Hepatocyte (in vitro differentiated cells): ENCODE data around the gene RHOT2. TPM values are rescaled to one million over a fixed set of nuclear protein-coding genes. Genes with fewer than 3 reads are reported as not detected.

Source experiments
- DNase-seq: peaks from one replicate; pipeline ENCODE4 v3.0.0-alpha.2; 2016; ENCODE audit warnings: low spot score
- H2AFZ ChIP-seq: fragments of 200-600 bp; sonication (generic); 2 replicates; pipeline ENCODE4 v1.6.0; 2016; ENCODE audit warnings: antibody characterized with exemption, mild to moderate bottlenecking
- H3K27ac ChIP-seq: fragments of 200-600 bp; sonication (generic); 2 replicates; pipeline ENCODE4 v1.5.1; 2016; ENCODE audit warnings: mild to moderate bottlenecking
- H3K27me3 ChIP-seq: fragments of 200-600 bp; sonication (generic); 2 replicates; pipeline ENCODE4 v1.6.1; 2016
- H3K36me3 ChIP-seq: fragments of 200-600 bp; sonication (generic); replicated peaks from 2 replicates; pipeline ENCODE4 v1.5.1; 2016; ENCODE audit warnings: low read depth; ENCODE audit not compliant: insufficient read depth
- H3K4me1 ChIP-seq: fragments of 200-600 bp; sonication (generic); 2 replicates; pipeline ENCODE4 v1.5.1; 2016; ENCODE audit warnings: mild to moderate bottlenecking, moderate library complexity; ENCODE audit not compliant: insufficient read depth
- H3K4me2 ChIP-seq: fragments of 200-600 bp; sonication (generic); 2 replicates; pipeline ENCODE4 v1.6.0; 2016
- H3K4me3 ChIP-seq: fragments of 200-600 bp; sonication (generic); 2 replicates; pipeline ENCODE4 v1.5.1; 2016; ENCODE audit warnings: mild to moderate bottlenecking
- H3K79me2 ChIP-seq: fragments of 200-600 bp; sonication (generic); 2 replicates; pipeline ENCODE4 v1.6.0; 2017; ENCODE audit warnings: mild to moderate bottlenecking
- H3K9me2 ChIP-seq: fragments of 200-600 bp; sonication (generic); replicated peaks from 2 replicates; pipeline ENCODE4 v1.6.0; 2017; ENCODE audit warnings: mild to moderate bottlenecking; ENCODE audit not compliant: insufficient read depth
- H3K9me3 ChIP-seq: fragments of 200-600 bp; sonication (generic); 2 replicates; pipeline ENCODE4 v1.5.1; 2016; ENCODE audit warnings: low read depth, mild to moderate bottlenecking
- H4K20me1 ChIP-seq: fragments of 200-600 bp; sonication (generic); 2 replicates; pipeline ENCODE4 v1.6.0; 2016; ENCODE audit warnings: mild to moderate bottlenecking; ENCODE audit not compliant: insufficient read depth, poor library complexity, severe bottlenecking
- EZH2 ChIP-seq: fragments of 200-600 bp; sonication (generic); IDR thresholded peaks from 2 replicates; pipeline ENCODE4 v1.6.1; 2016; ENCODE audit warnings: antibody characterized with exemption, mild to moderate bottlenecking, borderline replicate concordance
- EZH2phosphoT487 ChIP-seq: fragments of 200-600 bp; sonication (generic); IDR thresholded peaks from one replicate; pipeline ENCODE4 v1.6.1; 2018; ENCODE audit warnings: antibody characterized with exemption, mild to moderate bottlenecking, low read depth, moderate library complexity; ENCODE audit not compliant: unreplicated experiment, severe bottlenecking
- WGBS: methylation state at CpG from one replicate; pipeline ENCODE4 v1.1.6; 2016; ENCODE audit warnings: low lambda C conversion rate; ENCODE audit errors: missing lambda C conversion rate; 5-methylcytosine and 5-hydroxymethylcytosine counted together
- polyA plus RNA-seq: library from polyadenylated mRNA; unstranded; fragments of >200 nt; fragmentation: Nextera tagmentation; extraction: Ambion mirVana; gene quantifications from 2 replicates; pipeline ENCODE4 v1.2.1, GENCODE V29; 2016
- total RNA-seq: library from RNA; depleted of rRNA; stranded (reverse); fragments of >200 nt; gene quantifications from 2 replicates; pipeline ENCODE4 v1.2.3, GENCODE V29; 2014
- TF ChIP-seq, protein P1 (sequence below): fragments of 200-600 bp; sonication (generic); IDR thresholded peaks from 2 replicates; pipeline ENCODE4 v1.5.1; 2016; ENCODE audit warnings: antibody characterized with exemption, mild to moderate bottlenecking; ENCODE audit not compliant: poor library complexity

The RHOT2 gene
- total and polyA plus RNA-seq, 2 experiments from 2014 or later = 63.2 to 158 TPM

DNA sequence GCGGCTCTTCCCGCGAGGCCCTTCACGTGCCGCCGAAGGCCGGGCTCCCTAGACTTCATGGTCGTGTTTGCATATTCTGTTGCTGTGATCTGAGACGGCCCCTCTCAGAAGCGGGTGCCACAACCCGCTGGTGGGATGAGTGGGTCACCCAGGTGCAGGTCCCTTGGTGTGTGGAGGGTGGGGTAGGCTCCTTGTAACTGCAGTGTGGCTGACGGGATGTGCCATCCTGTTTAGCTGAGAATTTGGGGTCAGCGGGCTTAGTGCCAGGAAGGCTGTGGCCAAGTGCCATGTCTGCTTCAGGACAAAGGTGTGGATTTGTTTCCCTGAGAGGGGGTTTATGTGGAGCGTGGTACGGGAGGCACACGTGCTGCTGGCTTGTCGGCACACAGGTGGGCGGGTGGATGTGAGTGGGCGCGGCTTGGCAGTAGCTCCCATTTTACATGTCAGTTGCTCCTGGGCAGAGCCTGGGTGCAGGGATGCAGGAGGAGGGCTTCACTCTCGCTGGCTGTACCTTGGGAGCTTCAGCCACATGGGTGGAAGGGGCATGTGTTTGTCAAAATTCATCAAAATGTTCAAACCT, 46.3 kb upstream of the RHOT2 start:
- WGBS = 88% methylated on average over 21 of the region's 21 CpGs
- Histone ChIP-seq H2AFZ (no peak overlapping the region), H3K4me1 (no peaks in the 10 kb centered on the region), H3K9me2 (no peaks in the 10 kb centered on the region), H4K20me1 (peaks cover 9% of the 10 kb centered on the region), H3K27me3 (no peaks in the 10 kb centered on the region), H3K4me3 (no peak overlapping the region), H3K27ac (no peak overlapping the region), H3K4me2 (no peak overlapping the region), H3K79me2 (peaks cover 3% of the 10 kb centered on the region), H3K9me3 (no peaks in the 10 kb centered on the region), H3K36me3 (no peaks in the 10 kb centered on the region)
- TF ChIP-seq EZH2phosphoT487 = no peak
- TF ChIP-seq, protein P1, sequence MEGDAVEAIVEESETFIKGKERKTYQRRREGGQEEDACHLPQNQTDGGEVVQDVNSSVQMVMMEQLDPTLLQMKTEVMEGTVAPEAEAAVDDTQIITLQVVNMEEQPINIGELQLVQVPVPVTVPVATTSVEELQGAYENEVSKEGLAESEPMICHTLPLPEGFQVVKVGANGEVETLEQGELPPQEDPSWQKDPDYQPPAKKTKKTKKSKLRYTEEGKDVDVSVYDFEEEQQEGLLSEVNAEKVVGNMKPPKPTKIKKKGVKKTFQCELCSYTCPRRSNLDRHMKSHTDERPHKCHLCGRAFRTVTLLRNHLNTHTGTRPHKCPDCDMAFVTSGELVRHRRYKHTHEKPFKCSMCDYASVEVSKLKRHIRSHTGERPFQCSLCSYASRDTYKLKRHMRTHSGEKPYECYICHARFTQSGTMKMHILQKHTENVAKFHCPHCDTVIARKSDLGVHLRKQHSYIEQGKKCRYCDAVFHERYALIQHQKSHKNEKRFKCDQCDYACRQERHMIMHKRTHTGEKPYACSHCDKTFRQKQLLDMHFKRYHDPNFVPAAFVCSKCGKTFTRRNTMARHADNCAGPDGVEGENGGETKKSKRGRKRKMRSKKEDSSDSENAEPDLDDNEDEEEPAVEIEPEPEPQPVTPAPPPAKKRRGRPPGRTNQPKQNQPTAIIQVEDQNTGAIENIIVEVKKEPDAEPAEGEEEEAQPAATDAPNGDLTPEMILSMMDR = no peak
- no peak for TF ChIP-seq EZH2
- peak; percentile 5 for DNase-seq

DNA sequence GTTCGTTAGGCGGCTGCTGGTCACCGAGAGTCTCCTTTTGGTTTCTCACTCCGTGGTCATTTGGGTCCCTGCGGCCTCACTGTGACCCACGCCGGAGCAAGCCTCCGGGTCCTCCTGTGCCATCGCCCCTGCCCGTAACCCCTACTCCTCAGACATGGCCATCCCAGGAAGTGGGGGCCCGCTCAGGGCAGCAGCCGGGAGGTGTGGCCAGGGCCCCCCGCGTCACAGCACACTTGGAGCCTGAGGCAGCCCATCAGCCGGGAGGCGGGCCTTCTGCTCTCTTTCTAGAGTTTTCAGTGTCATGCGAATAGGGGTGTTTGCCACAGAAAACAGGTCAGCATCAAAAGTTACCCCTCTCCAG, 45.0 kb upstream of the RHOT2 start:
- Histone ChIP-seq H3K4me2 (no peak overlapping the region), H3K27me3 (no peaks in the 10 kb centered on the region), H3K79me2 (peaks cover 3% of the 10 kb centered on the region), H3K9me3 (no peaks in the 10 kb centered on the region), H3K27ac (no peak overlapping the region), H2AFZ (no peak overlapping the region), H3K4me3 (no peak overlapping the region), H4K20me1 (peaks cover 8% of the 10 kb centered on the region), H3K4me1 (no peaks in the 10 kb centered on the region), H3K36me3 (no peaks in the 10 kb centered on the region), H3K9me2 (no peaks in the 10 kb centered on the region)
- DNase-seq = no peak
- WGBS = 93% methylated on average over 17 of the region's 17 CpGs
- TF ChIP-seq, protein P1 = no peak
- TF ChIP-seq EZH2phosphoT487 (no peak), EZH2 (no peak)

GRCh38 chr16:624526-625070, 43.3 kb upstream of the RHOT2 start:
- Histone ChIP-seq H2AFZ (no peak overlapping the region), H3K4me3 (no peak overlapping the region), H3K4me2 (no peak overlapping the region), H3K4me1 (no peaks in the 10 kb centered on the region), H3K27ac (no peak overlapping the region), H4K20me1 (peaks cover 6% of the 10 kb centered on the region), H3K9me3 (no peaks in the 10 kb centered on the region), H3K36me3 (no peaks in the 10 kb centered on the region), H3K79me2 (peaks cover 3% of the 10 kb centered on the region), H3K27me3 (no peaks in the 10 kb centered on the region), H3K9me2 (no peaks in the 10 kb centered on the region)
- no peak for DNase-seq
- TF ChIP-seq EZH2 (no peak), EZH2phosphoT487 (no peak)
- TF ChIP-seq, protein P1 = no peak
- 83% methylated on average over 10 of the region's 10 CpGs for WGBS
